CD4-positive, alpha-beta T cell treated with Interleukin-2 at 100 ng/mL for 4 hours (primary cell): Measurements from ENCODE around the gene TBCE.

Experiments
- DNase-seq: peaks from one replicate; pipeline ENCODE4 v3.0.0-alpha.2; 2020; ENCODE audit warnings: low spot score

The TBCE gene

GRCh38 chr1:235367000-235367908 lies at the start of gene TBCE:
Gene TBCE, plus strand, starts transcription at chr1:235367427. Its CDS starts 12,623 bp downstream, at chr1:235380050.
- peak; percentile 82 for DNase-seq

- DNase-seq: no peak
These were observed 48.0 kb upstream of the TBCE start for GRCh38 chr1:235319255-235319654.

- no peak for DNase-seq
These were observed 46.6 kb upstream of the TBCE start for GRCh38 chr1:235320521-235321179.

GRCh38 chr1:235324296-235324695 lies 42.9 kb upstream of the TBCE start:
- DNase-seq: no peak

GRCh38 chr1:235325139-235325538 lies 42.1 kb upstream of the TBCE start:
- DNase-seq: no peak

- DNase-seq: no peak
These were observed 41.4 kb upstream of the TBCE start for GRCh38 chr1:235325854-235326253.

- DNase-seq: peak; percentile 54
These were observed 40.3 kb upstream of the TBCE start for GRCh38 chr1:235326719-235327558.

- no peak for DNase-seq
These were observed 39.5 kb upstream of the TBCE start, which contains the start of gene ARID4B for GRCh38 chr1:235327559-235328270. Gene ARID4B, minus strand, starts transcription at chr1:235328179. Its CDS starts 1,260 bp downstream, at chr1:235326919.

- DNase-seq: peak; percentile 99
These were observed 38.7 kb upstream of the TBCE start, which contains the start of gene GGPS1 for GRCh38 chr1:235328271-235329138. Gene GGPS1, plus strand, starts transcription at chr1:235328570. Its CDS starts 6,695 bp downstream, at chr1:235335265.

- DNase-seq: peak; percentile 62
These were observed 37.9 kb upstream of the TBCE start for GRCh38 chr1:235329139-235329902.

- DNase-seq: no peak
These were observed 36.3 kb upstream of the TBCE start for GRCh38 chr1:235330918-235331285.

- no peak for DNase-seq
These were observed 35.8 kb upstream of the TBCE start for GRCh38 chr1:235331401-235331800.

- DNase-seq: peak; percentile 59
These were observed 30.3 kb upstream of the TBCE start for GRCh38 chr1:235336903-235337302.

- DNase-seq: no peak
These were observed 27.5 kb upstream of the TBCE start for GRCh38 chr1:235339746-235340145.

- DNase-seq: no peak
These were observed 25.9 kb upstream of the TBCE start for GRCh38 chr1:235341334-235341733.

GRCh38 chr1:235342039-235342438 lies 25.2 kb upstream of the TBCE start:
- DNase-seq: no peak

GRCh38 chr1:235342471-235342870 lies 24.8 kb upstream of the TBCE start:
- no peak for DNase-seq

GRCh38 chr1:235343726-235344125 lies 23.5 kb upstream of the TBCE start:
- no peak for DNase-seq

GRCh38 chr1:235351441-235351840 lies 15.8 kb upstream of the TBCE start:
- DNase-seq: no peak

- no peak for DNase-seq
These were observed 15.3 kb upstream of the TBCE start for GRCh38 chr1:235351898-235352297.
